AML-193 (cell line): ENCODE results near the gene TEK.

ENCODE experiments used
- DNase-seq, 2 experiments: peaks; one replicate each; lab custom pipeline; 2025; lab: John Stamatoyannopoulos, UW

Gene TEK

DNA sequence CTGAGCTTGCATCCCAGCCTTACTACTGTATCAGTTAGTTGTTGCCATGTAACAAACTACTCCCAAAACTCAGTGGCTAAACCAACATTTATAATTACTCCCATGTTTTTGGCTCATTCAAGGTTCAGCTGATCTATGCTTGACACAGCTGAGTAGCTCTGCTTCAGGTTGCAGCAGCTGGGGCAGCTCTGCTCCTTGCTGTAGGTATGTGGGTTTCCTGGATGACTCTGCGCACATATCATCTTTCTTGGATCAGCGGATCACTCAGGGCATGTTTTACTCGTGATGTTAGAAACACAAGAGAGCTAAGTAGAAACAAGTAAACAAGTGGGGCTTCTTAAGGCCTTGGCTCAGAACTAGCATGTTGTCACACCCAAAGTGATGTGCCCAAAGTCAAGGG, 15.1 kb downstream of the TEK start:
- no peak for DNase-seq

- DNase-seq, result no peak
These were observed 16.0 kb downstream of the TEK start for GRCh38 chr9:27125030-27125429.

- DNase-seq, result no peak
These were observed 16.9 kb downstream of the TEK start for GRCh38 chr9:27125936-27126335.

DNA sequence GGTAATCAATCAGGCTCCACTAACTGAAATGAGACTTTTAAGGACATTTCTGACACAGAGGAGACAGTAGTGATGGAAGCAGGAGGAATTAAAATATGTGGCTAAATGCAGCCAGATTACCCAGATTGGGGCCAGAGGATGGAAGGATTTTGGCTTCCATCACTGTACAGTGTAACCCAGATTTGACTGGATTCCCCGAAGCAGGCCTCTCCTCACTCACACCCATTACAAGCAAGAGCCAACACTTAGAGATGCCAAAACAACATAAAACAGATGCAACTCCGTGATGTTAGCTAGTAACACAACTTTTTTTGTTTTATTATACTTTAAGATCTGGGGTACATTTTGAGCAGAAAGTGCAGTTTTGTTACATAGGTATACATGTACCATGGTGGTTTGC, 17.6 kb downstream of the TEK start:
- DNase-seq, result no peak

DNA sequence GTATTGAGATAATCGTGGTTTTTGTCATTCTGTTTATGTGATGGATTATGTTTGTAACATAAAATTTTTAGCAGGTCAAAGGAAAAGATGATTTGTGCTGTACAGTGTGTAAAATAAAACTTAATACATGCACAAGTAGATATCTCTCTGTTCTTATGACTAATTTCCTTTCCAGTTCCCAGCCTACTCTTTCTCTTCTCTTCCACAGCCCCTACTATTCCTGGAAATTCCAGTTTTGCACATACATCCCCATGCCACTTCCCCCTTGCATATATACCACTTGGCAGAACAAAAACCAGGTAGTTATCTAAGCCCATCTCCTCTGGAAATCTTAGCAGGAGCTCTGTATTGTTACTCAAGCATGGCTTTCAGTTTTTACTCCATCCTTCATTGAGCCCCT, 20.2 kb downstream of the TEK start:
- DNase-seq, result no peak

- no peak for DNase-seq
These were observed 22.7 kb downstream of the TEK start for GRCh38 chr9:27131731-27132130.

- no peak for DNase-seq
These were observed 24.8 kb downstream of the TEK start for GRCh38 chr9:27133817-27134216.

DNA sequence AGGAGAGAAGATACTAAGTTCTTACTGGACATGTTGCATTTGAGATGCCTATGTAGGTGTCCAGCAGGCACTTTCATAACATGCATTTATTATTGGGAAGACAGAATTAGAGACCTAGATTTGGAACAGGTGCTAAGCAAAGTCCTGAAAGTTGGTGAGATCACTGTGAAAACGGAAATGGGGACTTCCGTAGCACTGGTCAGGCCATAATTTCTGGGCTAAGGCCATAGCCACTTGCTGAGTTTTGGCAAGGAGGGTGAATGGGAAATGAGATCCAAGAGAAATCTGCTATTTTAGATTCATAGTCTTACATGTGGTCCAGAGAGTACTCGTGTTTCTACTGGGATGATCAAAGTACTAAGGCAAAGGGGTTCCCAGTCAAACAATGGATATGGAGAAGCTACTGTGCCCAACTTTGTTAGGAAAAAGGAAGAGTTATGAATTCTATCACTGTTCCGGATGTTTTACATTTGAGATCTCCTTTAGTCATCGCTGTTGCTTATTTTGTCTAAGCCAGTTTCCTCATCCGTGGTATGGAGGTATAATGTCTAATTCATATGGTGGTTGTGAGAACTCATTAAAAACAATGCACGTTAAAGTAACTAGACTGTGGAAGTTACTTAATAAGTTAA, 33.4 kb downstream of the TEK start:
- DNase-seq, result no peak

- DNase-seq, result no peak
These were observed 36.1 kb downstream of the TEK start for GRCh38 chr9:27145143-27145542.

DNA sequence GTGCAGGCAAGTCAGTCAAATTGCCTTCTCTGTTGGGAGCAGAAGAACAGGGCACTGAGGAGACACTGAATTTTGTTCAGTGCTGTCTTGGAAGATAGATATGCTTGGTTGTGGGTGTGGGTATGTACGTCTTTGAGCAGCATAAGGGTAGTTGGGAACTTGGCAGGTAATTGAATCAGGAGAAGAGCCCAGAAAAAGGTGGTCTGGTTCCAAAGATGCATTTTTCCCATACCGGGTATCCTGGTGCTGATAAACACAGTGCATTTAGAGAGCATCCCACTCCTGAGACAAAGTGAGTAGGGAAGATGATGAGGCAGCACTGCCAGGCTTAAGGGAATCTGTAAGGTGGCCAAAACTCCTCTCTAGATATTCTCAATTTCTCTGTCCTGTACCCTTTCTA, 40.6 kb downstream of the TEK start:
- DNase-seq, result no peak

- DNase-seq, result no peak
These were observed 41.9 kb downstream of the TEK start for GRCh38 chr9:27150746-27151406.

- DNase-seq, result no peak
These were observed 42.8 kb downstream of the TEK start for GRCh38 chr9:27151693-27152404.

DNA sequence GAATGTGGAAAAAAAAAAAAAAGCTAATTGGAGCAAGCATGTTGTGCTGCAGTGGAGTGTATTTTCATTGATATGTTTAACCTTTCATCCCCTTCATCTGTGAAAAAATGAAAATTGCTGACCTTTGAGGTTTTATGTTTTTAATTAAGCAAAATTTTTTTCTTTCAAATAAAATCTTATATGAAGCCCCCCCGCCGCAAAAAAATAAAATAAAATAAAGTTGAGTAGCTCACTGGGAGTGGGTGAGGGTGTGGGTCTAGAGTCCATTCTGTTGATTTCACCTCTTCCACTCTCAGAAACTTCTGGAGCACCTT, 43.3 kb downstream of the TEK start:
- no peak for DNase-seq

- DNase-seq, result no peak
These were observed 45.9 kb downstream of the TEK start for GRCh38 chr9:27154908-27155307.

DNA sequence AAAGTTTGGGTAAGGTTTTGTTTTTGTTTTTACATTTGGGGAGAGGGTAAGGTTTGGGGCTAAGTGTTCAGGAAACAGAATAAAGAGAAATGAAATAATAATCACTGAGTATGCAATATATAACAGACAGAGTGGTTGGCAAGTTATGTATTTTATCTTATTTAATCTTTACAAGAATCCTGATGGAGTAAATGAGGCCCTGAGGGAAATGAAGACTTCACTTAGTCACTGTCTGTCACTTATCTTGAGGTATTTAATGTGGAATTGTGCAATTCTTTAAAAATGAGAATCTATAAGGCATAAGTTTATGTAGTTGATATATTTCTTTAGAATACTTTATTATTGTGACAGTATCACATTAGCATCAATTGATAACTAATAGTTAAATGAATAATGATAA, 48.1 kb downstream of the TEK start:
- DNase-seq, result no peak

- DNase-seq, result no peak
These were observed 48.7 kb downstream of the TEK start for GRCh38 chr9:27157736-27158135.

- DNase-seq, result no peak
These were observed 51.6 kb downstream of the TEK start for GRCh38 chr9:27160636-27161035.

- DNase-seq, result no peak
These were observed 53.0 kb downstream of the TEK start for GRCh38 chr9:27162045-27162444.

- no peak for DNase-seq
These were observed 56.0 kb downstream of the TEK start for GRCh38 chr9:27165068-27165467.

GRCh38 chr9:27165670-27166069, 56.6 kb downstream of the TEK start:
- no peak for DNase-seq

DNA sequence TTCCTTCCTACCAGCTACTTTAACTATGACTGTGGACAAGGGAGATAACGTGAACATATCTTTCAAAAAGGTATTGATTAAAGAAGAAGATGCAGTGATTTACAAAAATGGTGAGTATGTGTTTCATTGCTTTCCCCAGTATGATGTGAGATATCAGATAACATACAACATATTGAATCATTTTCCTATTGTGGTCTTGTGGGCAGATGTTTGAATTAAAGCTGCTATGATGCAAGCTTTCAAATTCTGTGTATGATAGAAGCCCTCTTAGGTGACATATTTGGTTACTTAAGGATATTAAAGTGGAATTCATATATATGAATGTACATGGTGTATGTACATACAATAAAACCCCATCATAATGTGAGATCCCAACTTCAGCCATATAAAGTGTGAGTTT, 59.5 kb downstream of the TEK start:
- DNase-seq, result no peak

DNA sequence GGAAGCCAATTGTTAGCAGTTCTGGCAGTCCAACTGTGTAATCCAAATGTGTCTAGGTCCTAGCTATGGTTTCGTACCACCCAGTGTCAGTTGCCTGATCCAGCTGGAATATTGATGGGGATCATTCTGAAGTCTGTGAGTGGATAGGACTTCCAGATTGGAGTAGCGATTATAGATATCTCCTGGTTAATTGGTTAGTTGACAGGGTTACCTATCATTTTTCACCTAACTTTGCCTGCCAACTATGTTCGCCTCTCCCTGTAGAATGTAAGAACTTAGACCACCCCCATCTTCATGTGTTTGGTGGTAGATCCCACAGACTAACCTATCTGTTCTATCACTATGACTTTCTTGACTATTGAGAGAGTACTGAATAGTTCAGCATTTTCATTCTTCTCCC, 59.9 kb downstream of the TEK start:
- DNase-seq, result no peak

DNA sequence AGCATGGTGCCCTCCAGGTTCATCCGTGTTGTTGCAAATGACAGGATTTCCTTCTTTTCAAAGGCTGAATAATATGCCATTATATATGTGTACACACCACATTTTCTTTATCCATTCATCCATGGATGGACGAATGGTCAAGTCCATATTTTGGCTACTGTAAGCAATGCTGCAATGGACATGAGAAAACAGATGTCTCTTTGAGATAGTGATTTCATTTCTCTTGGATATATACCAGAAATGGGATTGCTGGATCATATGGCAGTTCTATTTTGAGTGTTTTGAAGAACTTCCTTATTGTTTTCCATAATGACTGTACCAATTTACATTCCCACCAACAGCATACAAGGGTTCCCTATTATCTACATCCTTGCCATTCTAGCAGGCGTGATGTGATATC, 67.9 kb downstream of the TEK start:
- no peak for DNase-seq
